IMR-90 (cell line): ENCODE results near the gene RASAL1. TPM values are rescaled to one million over a fixed set of nuclear protein-coding genes. Genes with fewer than 3 reads are reported as not detected.

Experiments used
- ATAC-seq: fragments of 200-7000 bp; cut with Tn5 transposase; 2 replicates; pipeline ENCODE4 v1.9.1; 2020; ENCODE audit warnings: low read depth, mild to moderate bottlenecking, moderate library complexity
- BruUV-seq: library from RNA; stranded (reverse); fragments of 400-500 nt; replicated peaks from 2 replicates; lab custom pipeline; 2021; lab: Mats Ljungman, UMichigan
- CTCF ChIA-PET: fragments of 300-600 bp; formaldehyde crosslinking; extraction: SDS; loops from one replicate; lab custom pipeline; 2021; ENCODE audit warnings: antibody characterized with exemption; lab: Yijun Ruan, JAX
- POLR2A ChIA-PET: fragments of 300-600 bp; sonication (Branson Sonifier 250); formaldehyde crosslinking; loops from one replicate; lab custom pipeline; 2022; ENCODE audit warnings: antibody characterized with exemption; ENCODE audit not compliant: unreplicated experiment; lab: Charles Lee
- DNase-seq: peaks from one replicate; pipeline ENCODE4 v3.0.0; 2013
- H2AFZ ChIP-seq: replicated peaks from 2 replicates; pipeline ENCODE3; 2013; ENCODE audit warnings: low read length, mild to moderate bottlenecking; ENCODE audit not compliant: poor library complexity
- H2AK5ac ChIP-seq: 2 replicates; pipeline ENCODE4 v1.6.1; 2013; ENCODE audit warnings: low read depth, low read length, inconsistent platforms
- H2AK9ac ChIP-seq: replicated peaks from 2 replicates; pipeline ENCODE3; 2013; ENCODE audit warnings: mild to moderate bottlenecking, low read depth, low read length, moderate library complexity; ENCODE audit not compliant: poor library complexity
- H2BK120ac ChIP-seq: 2 replicates; pipeline ENCODE4 v1.6.1; 2013; ENCODE audit warnings: low read depth, low read length, inconsistent platforms
- H2BK15ac ChIP-seq: 3 replicates; pipeline ENCODE4 v1.6.1; 2013; ENCODE audit warnings: low read depth, low read length, inconsistent platforms
- H2BK20ac ChIP-seq: 2 replicates; pipeline ENCODE4 v1.6.1; 2013; ENCODE audit warnings: low read depth, mild to moderate bottlenecking, inconsistent platforms, low read length, moderate library complexity
- H2BK5ac ChIP-seq: 2 replicates; pipeline ENCODE4 v1.6.1; 2013; ENCODE audit warnings: mild to moderate bottlenecking, low read depth, low read length, inconsistent platforms; ENCODE audit not compliant: poor library complexity, severe bottlenecking
- H3K14ac ChIP-seq: replicated peaks from 2 replicates; pipeline ENCODE4 v1.6.1; 2013; ENCODE audit warnings: low read depth, low read length, inconsistent platforms
- H3K18ac ChIP-seq: 2 replicates; pipeline ENCODE4 v1.6.1; 2013; ENCODE audit warnings: low read depth, low read length, control low read depth
- H3K23ac ChIP-seq: 2 replicates; pipeline ENCODE4 v1.6.1; 2013; ENCODE audit warnings: low read depth, low read length, inconsistent platforms
- H3K27ac ChIP-seq: 2 replicates; pipeline ENCODE4 v1.5.1; 2013; ENCODE audit warnings: mild to moderate bottlenecking, control low read depth, low read length; ENCODE audit not compliant: insufficient read depth
- H3K27me3 ChIP-seq: 2 replicates; pipeline ENCODE4 v1.6.1; 2013; ENCODE audit warnings: low read length; ENCODE audit not compliant: control insufficient read depth, insufficient read depth
- H3K36me3 ChIP-seq: 2 replicates; pipeline ENCODE4 v1.6.1; 2013; ENCODE audit warnings: low read length, mixed read lengths; ENCODE audit not compliant: control insufficient read depth, insufficient read depth
- H3K4ac ChIP-seq: 2 replicates; pipeline ENCODE4 v1.6.1; 2013; ENCODE audit warnings: low read depth, low read length, inconsistent platforms
- H3K4me1 ChIP-seq: 2 replicates; pipeline ENCODE4 v1.6.1; 2013; ENCODE audit warnings: low read length, mixed read lengths; ENCODE audit not compliant: control insufficient read depth, insufficient read depth
- H3K4me2 ChIP-seq: 2 replicates; pipeline ENCODE4 v1.6.1; 2013; ENCODE audit warnings: low read depth, mild to moderate bottlenecking, control low read depth, low read length, moderate library complexity
- H3K4me3 ChIP-seq: 2 replicates; pipeline ENCODE4 v1.5.1; 2013; ENCODE audit warnings: low read depth, mild to moderate bottlenecking, control low read depth, low read length, moderate library complexity; ENCODE audit not compliant: insufficient read depth
- H3K56ac ChIP-seq: 2 replicates; pipeline ENCODE4 v1.6.1; 2013; ENCODE audit warnings: low read length, inconsistent platforms; ENCODE audit not compliant: insufficient read depth; ENCODE audit errors: extremely low read depth
- H3K79me1 ChIP-seq, 2 experiments: 2 replicates each; pipeline ENCODE4 v1.6.1; 2013; ENCODE audit warnings: low read length in 2 of 2, inconsistent platforms in 1 of 2, low read depth in 1 of 2
- H3K9ac ChIP-seq: 2 replicates; pipeline ENCODE4 v1.6.1; 2013; ENCODE audit warnings: low read depth, low read length, control low read depth
- H3K9me1 ChIP-seq: 2 replicates; pipeline ENCODE4 v1.6.1; 2013; ENCODE audit warnings: low read length, inconsistent platforms; ENCODE audit not compliant: insufficient read depth
- H3K9me3 ChIP-seq: 2 replicates; pipeline ENCODE4 v1.6.1; 2013; ENCODE audit warnings: low read length; ENCODE audit not compliant: control insufficient read depth, insufficient read depth
- H4K20me1 ChIP-seq: 2 replicates; pipeline ENCODE4 v1.6.1; 2013; ENCODE audit warnings: low read length, inconsistent platforms; ENCODE audit not compliant: insufficient read depth
- H4K5ac ChIP-seq: 2 replicates; pipeline ENCODE4 v1.6.1; 2013; ENCODE audit warnings: mild to moderate bottlenecking, low read depth, low read length, control low read depth
- H4K8ac ChIP-seq, 2 experiments: 2 replicates each; pipeline ENCODE4 v1.6.1; 2013; ENCODE audit warnings: low read depth in 2 of 2, low read length in 2 of 2, control low read depth in 1 of 2, inconsistent platforms in 1 of 2
- H4K91ac ChIP-seq: 2 replicates; pipeline ENCODE4 v1.6.1; 2013; ENCODE audit warnings: low read depth, low read length, inconsistent platforms; ENCODE audit not compliant: insufficient read depth
- BHLHE40 ChIP-seq: fragments of 150-350 bp; IDR thresholded peaks from 2 replicates; pipeline ENCODE4 v1.6.1; 2016; ENCODE audit warnings: mild to moderate bottlenecking, low read depth, low read length
- CEBPB ChIP-seq: IDR thresholded peaks from 2 replicates; pipeline ENCODE4 v1.6.1; 2012; ENCODE audit warnings: low read depth, low read length, improper control_type of control experiment
- CHD1 ChIP-seq: IDR thresholded peaks from 2 replicates; pipeline ENCODE4 v1.6.1; 2012; ENCODE audit warnings: low read depth, low read length, improper control_type of control experiment
- CTCF ChIP-seq: conservative IDR thresholded peaks from 2 replicates; pipeline ENCODE4 v1.5.1; 2012; ENCODE audit warnings: mild to moderate bottlenecking, low read depth, low read length, improper control_type of control experiment
- ELK1 ChIP-seq: fragments of 150-350 bp; IDR thresholded peaks from 2 replicates; pipeline ENCODE4 v1.6.1; 2016; ENCODE audit warnings: low read depth, mild to moderate bottlenecking, low read length, moderate library complexity, borderline replicate concordance
- FOS ChIP-seq: fragments of 150-350 bp; IDR thresholded peaks from 2 replicates; pipeline ENCODE4 v1.6.1; 2016; ENCODE audit warnings: low read depth, low read length
- MAFK ChIP-seq: IDR thresholded peaks from 2 replicates; pipeline ENCODE4 v1.6.1; 2012; ENCODE audit warnings: low read depth, low read length, improper control_type of control experiment
- MAZ ChIP-seq: IDR thresholded peaks from 2 replicates; pipeline ENCODE4 v1.6.1; 2012; ENCODE audit warnings: low read depth, mild to moderate bottlenecking, low read length, improper control_type of control experiment, moderate library complexity, borderline replicate concordance
- MXI1 ChIP-seq: IDR thresholded peaks from 2 replicates; pipeline ENCODE4 v1.6.1; 2012; ENCODE audit warnings: low read depth, mild to moderate bottlenecking, low read length, moderate library complexity, borderline replicate concordance
- NFE2L2 ChIP-seq: fragments of 150-350 bp; IDR thresholded peaks from 2 replicates; pipeline ENCODE4 v1.6.1; 2016; ENCODE audit warnings: low read depth, mild to moderate bottlenecking, low read length
- POLR2A ChIP-seq: IDR thresholded peaks from 2 replicates; pipeline ENCODE4 v1.6.1; 2012; ENCODE audit warnings: mild to moderate bottlenecking, low read depth, low read length
- RAD21 ChIP-seq: IDR thresholded peaks from 2 replicates; pipeline ENCODE4 v1.6.1; 2012; ENCODE audit warnings: low read length, improper control_type of control experiment
- RCOR1 ChIP-seq: IDR thresholded peaks from 2 replicates; pipeline ENCODE4 v1.6.1; 2012; ENCODE audit warnings: mild to moderate bottlenecking, low read length, improper control_type of control experiment; ENCODE audit not compliant: insufficient replicate concordance
- RFX5 ChIP-seq: IDR thresholded peaks from 2 replicates; pipeline ENCODE4 v1.8.0; 2012; ENCODE audit warnings: low read depth, mild to moderate bottlenecking, low read length, moderate library complexity
- SMC3 ChIP-seq: fragments of 150-350 bp; IDR thresholded peaks from 2 replicates; pipeline ENCODE4 v1.6.1; 2016; ENCODE audit warnings: low read depth, mild to moderate bottlenecking, antibody characterized with exemption, low read length, moderate library complexity
- USF2 ChIP-seq: fragments of 150-350 bp; IDR thresholded peaks from 2 replicates; pipeline ENCODE4 v1.6.1; 2017; ENCODE audit warnings: mild to moderate bottlenecking, antibody characterized with exemption, low read length, low read depth
- WGBS, 2 experiments: methylation state at CpG; one replicate each; pipeline versions ENCODE4 v1.1.5 to v1.1.7; 2013; ENCODE audit warnings: missing lambda C conversion rate in 2 of 2; ENCODE audit not compliant: insufficient read length in 1 of 2; ENCODE audit errors: extremely low coverage in 2 of 2; 5-methylcytosine and 5-hydroxymethylcytosine counted together
- dilution Hi-C: fragments of 300-500 bp; cut with HindIII; formaldehyde crosslinking; loops from one replicate; pipeline ENCODE4 v1.14.3; 2018; ENCODE audit warnings: low sequenced_read_pairs; ENCODE audit not compliant: unreplicated experiment
- in situ Hi-C: fragments of 300-500 bp; cut with MboI; formaldehyde crosslinking; loops from 3 replicates; pipeline ENCODE4 v1.14.3; 2019; ENCODE audit warnings: low sequenced_read_pairs, inconsistent platforms, mixed read lengths
- intact Hi-C: fragments of 100-400 bp; cut with micrococcal nuclease; formaldehyde crosslinking; loops from 2 replicates; pipeline ENCODE4 v1.10.0; 2022
- polyA plus RNA-seq, 3 experiments: library from polyadenylated mRNA; depleted of rRNA; stranded (reverse); fragments of >200 nt; gene quantifications; 2 replicates each; pipeline ENCODE4 v1.2.3, GENCODE V29; 2012; ENCODE audit warnings: low replicate concordance in 1 of 3
- total RNA-seq: library from RNA; depleted of rRNA; stranded (reverse); fragments of >200 nt; gene quantifications from 2 replicates; pipeline ENCODE4 v1.2.3, GENCODE V29; 2012

Gene RASAL1
- total and polyA plus RNA-seq, 2 of the 4 experiments (the other 2 are of a cell fraction) = not detected

- ChIA-PET POLR2A (no interaction called here), CTCF (no interaction called here)
- no peaks in the 10 kb centered on the region for H3K9me3 ChIP-seq
- H3K18ac ChIP-seq = no peak overlapping the region
- H4K8ac ChIP-seq = no peak overlapping the region
- H2BK20ac ChIP-seq = no peak overlapping the region
- H2AK9ac ChIP-seq = peak overlapping the region; percentile 65
- no peak overlapping the region for H3K23ac ChIP-seq
- H4K5ac ChIP-seq = no peak overlapping the region
- H2AFZ ChIP-seq = no peak overlapping the region
- H2BK120ac ChIP-seq = no peak overlapping the region
- BruUV-seq = no TSS peak
- H3K4me2 ChIP-seq = no peak overlapping the region
- H4K20me1 ChIP-seq = no peaks in the 10 kb centered on the region
- no peak overlapping the region for H3K4me3 ChIP-seq
- TF ChIP-seq CTCF (no peak), NFE2L2 (no peak), CHD1 (no peak), RCOR1 (no peak), ELK1 (no peak), BHLHE40 (no peak), MAZ (no peak), CEBPB (no peak), MAFK (no peak), MXI1 (no peak), RFX5 (no peak), SMC3 (no peak), FOS (no peak), USF2 (no peak), RAD21 (no peak), POLR2A (no peak)
- H3K4me1 ChIP-seq = no peaks in the 10 kb centered on the region
- no peak overlapping the region for H4K91ac ChIP-seq
- no peak for DNase-seq
- no peak overlapping the region for H2BK15ac ChIP-seq
- intact Hi-C loops = no loop called here
- H3K9me1 ChIP-seq = 0 out of 2 replicates have a peak, but pooled peaks cover 2% of the 10 kb centered on the region
- H3K27me3 ChIP-seq = peaks cover 39% of the 10 kb centered on the region
- no peak overlapping the region for H3K14ac ChIP-seq
- no peaks in the 10 kb centered on the region for H3K79me1 ChIP-seq
- in situ Hi-C loops = no loop called here
- H3K27ac ChIP-seq = no peak overlapping the region
- no peaks in the 10 kb centered on the region for H3K36me3 ChIP-seq
- H3K9ac ChIP-seq = no peak overlapping the region
- dilution Hi-C loops = no loop called here
- no peak overlapping the region for H3K4ac ChIP-seq
- WGBS, 2 experiments = no CpG with 5 or more reads among the region's 8 CpGs
- H2BK5ac ChIP-seq = no peak overlapping the region
- ATAC-seq = peak; percentile 24; the same call in 1 of the 2 replicates
- H2AK5ac ChIP-seq = no peak overlapping the region
- H3K56ac ChIP-seq = no peak overlapping the region
Observed at GRCh38 chr12:113056381-113056630, 79.3 kb downstream of the RASAL1 start.
